Lower leg skin (tissue), 4 donors: Measurements from ENCODE around the gene CTNNBL1. TPM values are rescaled to one million over a fixed set of nuclear protein-coding genes. Genes with fewer than 3 reads are reported as not detected.

Source experiments
- DNase-seq, 2 donors: peaks; one replicate each; pipeline ENCODE4 v3.0.0-alpha.2; 2019; ENCODE audit warnings: low spot score in 2 of 2
- H3K4me3 ChIP-seq: fragments of 200-600 bp; sonication (generic); 2 replicates; pipeline ENCODE4 v1.5.1; 2017; ENCODE audit warnings: mild to moderate bottlenecking, low read depth; ENCODE audit not compliant: poor library complexity, severe bottlenecking
- POLR2A ChIP-seq, 2 donors: fragments of 450-650 bp; IDR thresholded peaks; one replicate each; pipeline ENCODE4 v1.6.1; 2016 to 2017; ENCODE audit warnings: antibody characterized with exemption in 2 of 2, mild to moderate bottlenecking in 1 of 2, moderate library complexity in 1 of 2
- WGBS, 2 donors: methylation state at CpG; one replicate each; pipeline ENCODE4 v1.1.5; 2018; 5-methylcytosine and 5-hydroxymethylcytosine counted together
- intact Hi-C: fragments of 100-400 bp; cut with DNase I; formaldehyde crosslinking; loops from one replicate; pipeline ENCODE4 v1.15.0; 2023; ENCODE audit warnings: low total_unique reads
- total RNA-seq, 4 donors: library from RNA; depleted of rRNA; stranded (reverse); fragments of >200 nt; gene quantifications; one replicate each; pipeline ENCODE4 v1.1.0, GENCODE V29; 2016
- TF ChIP-seq, protein P1 (sequence below), 3 donors: fragments of 450-650 bp; IDR thresholded peaks; one replicate each; pipeline ENCODE4 v1.5.1; 2016; ENCODE audit warnings: antibody characterized with exemption in 3 of 3, mild to moderate bottlenecking in 3 of 3, moderate library complexity in 2 of 3

Gene CTNNBL1
- total RNA-seq, 4 donors from 2014 or later = 22.0 to 35.0 (median 27.5) TPM

DNA sequence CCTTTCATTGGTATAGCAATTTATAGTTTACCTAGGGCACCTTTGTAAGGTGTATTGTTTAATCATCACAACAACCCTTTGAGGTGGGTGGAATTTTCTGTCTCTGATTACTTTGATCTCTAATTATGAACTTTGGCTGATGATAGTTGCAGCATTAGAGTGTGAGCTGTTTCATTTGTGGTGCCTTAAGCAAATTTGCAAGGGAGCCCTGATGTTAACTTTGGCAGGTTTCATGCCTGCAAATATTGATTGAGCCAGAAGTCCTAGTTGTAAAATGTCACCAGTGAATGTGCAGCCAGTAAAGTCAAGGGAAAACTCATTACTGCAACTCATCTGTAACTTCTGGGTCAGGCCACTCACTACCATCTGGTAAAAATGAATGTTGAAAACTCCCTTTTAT, 29.8 kb downstream of the CTNNBL1 start:
- DNase-seq = no peak
- TF ChIP-seq, protein P1, sequence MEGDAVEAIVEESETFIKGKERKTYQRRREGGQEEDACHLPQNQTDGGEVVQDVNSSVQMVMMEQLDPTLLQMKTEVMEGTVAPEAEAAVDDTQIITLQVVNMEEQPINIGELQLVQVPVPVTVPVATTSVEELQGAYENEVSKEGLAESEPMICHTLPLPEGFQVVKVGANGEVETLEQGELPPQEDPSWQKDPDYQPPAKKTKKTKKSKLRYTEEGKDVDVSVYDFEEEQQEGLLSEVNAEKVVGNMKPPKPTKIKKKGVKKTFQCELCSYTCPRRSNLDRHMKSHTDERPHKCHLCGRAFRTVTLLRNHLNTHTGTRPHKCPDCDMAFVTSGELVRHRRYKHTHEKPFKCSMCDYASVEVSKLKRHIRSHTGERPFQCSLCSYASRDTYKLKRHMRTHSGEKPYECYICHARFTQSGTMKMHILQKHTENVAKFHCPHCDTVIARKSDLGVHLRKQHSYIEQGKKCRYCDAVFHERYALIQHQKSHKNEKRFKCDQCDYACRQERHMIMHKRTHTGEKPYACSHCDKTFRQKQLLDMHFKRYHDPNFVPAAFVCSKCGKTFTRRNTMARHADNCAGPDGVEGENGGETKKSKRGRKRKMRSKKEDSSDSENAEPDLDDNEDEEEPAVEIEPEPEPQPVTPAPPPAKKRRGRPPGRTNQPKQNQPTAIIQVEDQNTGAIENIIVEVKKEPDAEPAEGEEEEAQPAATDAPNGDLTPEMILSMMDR (IDR thresholded peaks at IDR 0.05) = no peak
- no peak for TF ChIP-seq POLR2A (IDR thresholded peaks at IDR 0.05)

DNA sequence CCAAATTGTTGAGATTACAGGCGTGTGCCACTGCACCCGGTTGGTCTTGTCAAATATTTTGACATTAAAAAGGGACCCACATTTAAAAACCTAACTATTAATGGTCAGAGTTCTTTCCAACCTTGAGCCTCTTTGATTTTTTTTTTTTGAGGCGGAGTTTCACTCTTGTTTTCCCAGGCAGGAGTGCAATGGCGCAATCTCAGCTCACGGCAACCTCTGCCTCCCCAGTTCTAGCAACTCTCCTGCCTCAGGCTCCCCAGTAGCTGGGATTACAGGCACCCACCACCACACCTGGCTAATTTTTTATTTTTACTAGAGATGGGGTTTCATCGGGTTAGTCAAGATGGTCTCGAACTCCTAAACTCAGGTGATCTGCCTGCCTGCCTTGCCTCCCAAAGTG, 31.3 kb downstream of the CTNNBL1 start:
- WGBS, 2 donors = 90 to 93% methylated on average over 7 of the region's 7 CpGs
- intact Hi-C loops = no loop called here
- H3K4me3 ChIP-seq = no peak overlapping the region
- no peak for TF ChIP-seq POLR2A (IDR thresholded peaks at IDR 0.05)
- TF ChIP-seq, protein P1 (IDR thresholded peaks at IDR 0.05) = no peak
- DNase-seq = no peak

More for the DNA sequence above, 29.8 kb downstream of the CTNNBL1 start:
- intact Hi-C loops = no loop called here
- no peak overlapping the region for H3K4me3 ChIP-seq

DNA sequence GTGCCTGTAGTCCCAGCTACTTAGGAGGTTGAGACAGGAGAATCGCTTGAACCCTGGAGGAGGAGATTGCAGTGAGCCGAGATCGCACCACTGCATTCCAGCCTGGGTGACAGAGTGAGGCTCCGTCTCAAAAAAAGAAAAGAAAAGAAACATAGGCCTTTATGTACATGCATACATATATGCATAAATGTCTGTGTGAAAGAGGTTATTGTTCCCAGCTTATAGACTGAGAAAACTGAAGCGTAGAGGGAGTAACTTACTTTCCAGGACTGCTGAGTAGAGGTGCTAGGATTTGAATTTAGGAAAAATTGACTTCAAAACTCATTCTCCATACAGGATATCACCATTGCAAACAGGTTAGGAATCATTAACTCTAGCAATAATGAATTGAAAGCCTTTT, 32.0 kb downstream of the CTNNBL1 start:
- TF ChIP-seq, protein P1 (IDR thresholded peaks at IDR 0.05) = no peak
- TF ChIP-seq POLR2A (IDR thresholded peaks at IDR 0.05) = no peak
- DNase-seq = no peak
- no peak overlapping the region for H3K4me3 ChIP-seq
- intact Hi-C loops = no loop called here
- 89 to 92% methylated on average over 5 of the region's 5 CpGs for WGBS, 2 donors

GRCh38 chr20:37726321-37726720, 32.5 kb downstream of the CTNNBL1 start:
- TF ChIP-seq POLR2A (IDR thresholded peaks at IDR 0.05) = no peak
- TF ChIP-seq, protein P1 (IDR thresholded peaks at IDR 0.05) = no peak
- intact Hi-C loops = no loop called here
- DNase-seq = no peak
- H3K4me3 ChIP-seq = no peak overlapping the region

DNA sequence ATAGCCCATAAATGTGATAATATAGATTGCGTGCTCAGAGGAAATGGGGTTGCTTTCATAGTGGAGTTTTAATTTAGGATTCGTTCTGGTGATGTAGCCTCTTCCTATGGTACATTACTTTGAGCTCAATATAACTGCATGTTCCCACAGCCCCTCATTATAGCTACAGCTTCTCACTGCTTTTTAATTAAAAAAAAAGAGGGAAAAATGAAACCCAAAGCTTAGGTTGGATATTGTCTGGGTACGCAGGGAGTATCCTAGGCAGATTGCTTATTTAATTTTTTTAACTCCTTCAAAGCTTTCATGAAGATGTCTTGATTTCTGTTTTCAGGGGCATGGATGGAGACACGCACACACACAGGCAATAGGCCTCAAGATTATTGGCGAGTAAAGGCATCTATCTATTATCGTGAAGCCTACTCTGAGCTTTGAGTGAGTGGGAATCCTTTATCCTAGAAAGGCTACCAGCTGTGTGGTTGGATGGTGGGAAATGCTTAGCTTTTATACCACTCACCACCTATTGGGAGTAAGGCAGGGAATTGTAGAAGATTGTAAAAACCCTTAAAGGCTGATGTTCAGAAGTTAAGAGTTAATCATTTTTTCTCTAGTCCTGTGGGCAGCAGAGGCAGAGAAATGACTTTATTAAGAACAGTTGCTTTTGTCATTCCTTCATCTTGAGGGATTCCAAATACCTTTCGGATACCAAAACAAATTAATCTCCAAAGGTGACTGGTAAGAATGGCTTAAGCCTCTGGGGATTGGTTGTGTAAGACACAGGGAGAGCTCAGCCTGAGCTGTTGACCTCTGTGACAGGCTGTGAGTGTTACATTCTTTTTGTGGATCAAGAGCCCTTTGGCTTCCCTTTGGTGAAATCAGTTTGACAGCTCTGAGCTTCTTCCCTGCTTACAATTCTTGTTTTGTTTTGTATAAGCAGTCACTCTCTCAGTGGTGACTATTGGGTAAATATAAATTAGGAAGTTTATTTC, 33.4 kb downstream of the CTNNBL1 start:
- H3K4me3 ChIP-seq = no peak overlapping the region
- WGBS, 2 donors = 89 to 90% methylated on average over 7 of the region's 7 CpGs
- DNase-seq = no peak
- TF ChIP-seq POLR2A (IDR thresholded peaks at IDR 0.05) = no peak
- TF ChIP-seq, protein P1 (IDR thresholded peaks at IDR 0.05) = no peak
- intact Hi-C loops = no loop called here
